ENCODE measurements around the gene SCGB3A2. TPM values are rescaled to one million over a fixed set of nuclear protein-coding genes. Genes with fewer than 3 reads are reported as not detected.

Gene SCGB3A2
- total and polyA plus RNA-seq, 2 of the 8 experiments (the other 6 are each of a cell fraction or from before 2014, with no cell fraction given) = 47.1 to 63.6 TPM

- Histone ChIP-seq H3K4ac (replicated peaks; ENCODE audit: insufficient read length, low read depth, low read length) (no peak overlapping the region), H2BK20ac (ENCODE audit: low read length) (no peak overlapping the region), H3K9ac (replicated peaks in 1 of 4; ENCODE audit: extremely low read depth in 1 of 4, low read depth in 3 of 4, low read length in 3 of 4) (no peak overlapping the region), H2BK120ac (replicated peaks; ENCODE audit: low read depth, low read length) (no peak overlapping the region), H3K23ac (ENCODE audit: insufficient read length) (no peak overlapping the region), H3K9me3 (ENCODE audit: insufficient read depth in 2 of 2, low read depth in 1 of 2, low read length in 1 of 2) (no peaks in the 10 kb centered on the region), H3K18ac (ENCODE audit: extremely low read depth, low read length) (no peak overlapping the region), H3K4me2 (ENCODE audit: insufficient read depth in 1 of 2, low read depth in 2 of 2, low read length in 2 of 2) (no peak overlapping the region), H4K91ac (replicated peaks; ENCODE audit: insufficient read length, low read length) (no peak overlapping the region), H3K14ac (ENCODE audit: insufficient read length) (no peak overlapping the region), H3K4me3 (ENCODE audit: extremely low read depth in 1 of 4, insufficient read depth in 2 of 4, low read depth in 3 of 4, low read length in 4 of 4) (no peak overlapping the region), H2BK5ac (ENCODE audit: low read depth, low read length) (no peak overlapping the region), H4K5ac (ENCODE audit: insufficient read length, low read depth, low read length) (no peak overlapping the region), H4K20me1 (replicated peaks in 1 of 2; ENCODE audit: control insufficient read depth in 1 of 2, insufficient read depth in 2 of 2, low read length in 2 of 2) (no peaks in the 10 kb centered on the region), H2AFZ (ENCODE audit: low read length) (no peak overlapping the region), H3K27me3 (replicated peaks in 1 of 4; ENCODE audit: control insufficient read depth in 3 of 4, extremely low read depth in 1 of 4, insufficient read depth in 3 of 4, low read length in 3 of 4) (no peaks in the 10 kb centered on the region), H3K79me2 (ENCODE audit: control insufficient read depth in 1 of 2, insufficient read depth in 2 of 2, low read length in 2 of 2) (peaks cover 13 to 50% of the 10 kb centered on the region in 2 experiments; a peak in 3 of 4 replicates), H3K23me2 (ENCODE audit: low read depth, low read length) (peaks cover under 1% of the 10 kb centered on the region; the same call in 1 of the 2 replicates), H3K79me1 (ENCODE audit: low read depth, low read length) (peaks cover 4% of the 10 kb centered on the region; the same call in 1 of the 2 replicates), H2BK12ac (ENCODE audit: low read depth, low read length) (no peak overlapping the region), H2BK15ac (ENCODE audit: low read length) (no peak overlapping the region), H3K56ac (replicated peaks; ENCODE audit: insufficient read length, low read depth, low read length) (no peak overlapping the region), H3K27ac (ENCODE audit: low read depth, low read length) (no peak overlapping the region), H3K36me3 (ENCODE audit: control insufficient read depth in 2 of 4, insufficient read depth in 4 of 4, low read length in 3 of 4) (peaks cover 0 to 23% (median 2%) of the 10 kb centered on the region in 4 experiments; a peak in 4 of 8 replicates), H2AK5ac (ENCODE audit: low read depth, low read length) (no peak overlapping the region), H3K4me1 (replicated peaks in 1 of 4; ENCODE audit: control insufficient read depth in 3 of 4, insufficient read depth in 4 of 4, low read length in 3 of 4) (peaks cover 7 to 20% (median 16%) of the 10 kb centered on the region in 4 experiments), H4K8ac (ENCODE audit: extremely low read depth, insufficient read depth, low read length) (no peak overlapping the region)
- FAIRE-seq = no peak
- no peak for DNase-seq (ENCODE audit: low read depth in 1 of 2, low spot score in 2 of 2)
- ChIA-PET CTCF (ENCODE audit: partially characterized antibody) (interaction anchor here (1.1 to 17.4 kb wide), 10 partner anchors 8 to 60 kb away, joined by 3 to 163 read pairs (median 4); no protein-coding TSS in a partner anchor), POLR2A (ENCODE audit: partially characterized antibody) (interaction anchor here (20.0 kb wide), 1 partner anchor 19 kb away, joined by 730 read pairs; no protein-coding TSS in a partner anchor)
- 93% methylated on average over 3 of the region's 3 CpGs; no CpG with 5 or more reads in 1 of the 2 experiments for WGBS, 2 experiments (ENCODE audit: extremely low coverage in 1 of 2, insufficient coverage in 1 of 2, insufficient read length in 1 of 2, insufficient replicate concordance in 2 of 2, low coverage in 1 of 2, low lambda C conversion rate in 2 of 2, missing lambda C conversion rate in 1 of 2)
- no peak for TF ChIP-seq SP2 (IDR thresholded peaks at IDR 0.05; ENCODE audit: low read length)
- TF ChIP-seq SP1 (IDR thresholded peaks at IDR 0.05; ENCODE audit: low read depth, low read length) = no peak
- no peak for TF ChIP-seq BCL11A (IDR thresholded peaks at IDR 0.05; ENCODE audit: low read depth in 2 of 2, low read length in 2 of 2)
- TF ChIP-seq TCF12 (IDR thresholded peaks at IDR 0.05; ENCODE audit: low read depth, low read length) = no peak
- TF ChIP-seq POLR2AphosphoS5 (IDR thresholded peaks at IDR 0.05; ENCODE audit: low read depth, low read length) = no peak
- TF ChIP-seq CEBPB (IDR thresholded peaks at IDR 0.05; ENCODE audit: low read depth, low read length) = no peak
- no peak for TF ChIP-seq KDM1A (IDR thresholded peaks at IDR 0.05; ENCODE audit: borderline replicate concordance, low read length)
- TF ChIP-seq ASH2L (IDR thresholded peaks at IDR 0.05; ENCODE audit: low read length) = no peak
- TF ChIP-seq EGR1 (IDR thresholded peaks at IDR 0.05; ENCODE audit: borderline replicate concordance, low read depth, low read length) = no peak
- TF ChIP-seq HDAC6 (IDR thresholded peaks at IDR 0.05; ENCODE audit: low read depth, low read length) = no peak
- TF ChIP-seq CTCF (IDR thresholded peaks at IDR 0.05; ENCODE audit: control extremely low read depth in 1 of 3, insufficient read depth in 1 of 3, low read depth in 1 of 3, low read length in 3 of 3) = no peak
Measured at GRCh38 chr5:147879784-147880183, 1.3 kb downstream of the SCGB3A2 start.
